K562 (cell line): Measurements from ENCODE around the gene RUVBL2. TPM values are rescaled to one million over a fixed set of nuclear protein-coding genes. Genes with fewer than 3 reads are reported as not detected.
A peak's percentile ranks its signal among the peaks of the same experiment; 100 is the strongest.
"Not testable (repeated sequence)": the region's sequence is repeated elsewhere in the genome, so short reads cannot be mapped to it uniquely, and the experiment has no call there.

ENCODE experiments used
- ADNP ChIP-seq: fragments of 200-800 bp; sonication (Bioruptor generic); IDR thresholded peaks from 2 replicates; pipeline ENCODE4 v1.6.1; 2016; ENCODE audit warnings: missing genetic modification characterization, missing compliant biosample characterization
- CREM ChIP-seq: IDR thresholded peaks from 2 replicates; pipeline ENCODE4 v1.6.1; 2014; ENCODE audit warnings: antibody characterized with exemption, low read depth
- CTBP1 ChIP-seq: fragments of 450-650 bp; IDR thresholded peaks from 2 replicates; pipeline ENCODE4 v1.6.1; 2016; ENCODE audit warnings: borderline replicate concordance
- ETV1 ChIP-seq: fragments of 450-650 bp; conservative IDR thresholded peaks from 2 replicates; pipeline ENCODE4 v1.6.1; 2016; ENCODE audit warnings: missing genetic modification characterization, control low read depth, low read depth, missing compliant biosample characterization
- LCOR ChIP-seq: sonication (generic); formaldehyde crosslinking; IDR thresholded peaks from 2 replicates; pipeline ENCODE4 v1.8.0; 2022; ENCODE audit warnings: mild to moderate bottlenecking, missing genetic modification reagents
- MYC ChIP-seq, 2 experiments: fragments of 250-450 bp in 1 of 2; sonication (Bioruptor Pico) in 1 of 2; IDR thresholded peaks; 2 replicates each; pipeline versions ENCODE4 v1.5.1 to v1.6.1; 2012 to 2021; ENCODE audit warnings: low read depth in 2 of 2, borderline replicate concordance in 1 of 2, improper control_type of control experiment in 1 of 2, low read length in 1 of 2, mild to moderate bottlenecking in 1 of 2, moderate library complexity in 1 of 2
- POLR2H ChIP-seq: IDR thresholded peaks from 2 replicates; pipeline ENCODE4 v1.6.1; 2016; ENCODE audit warnings: missing genetic modification characterization, low read depth, mild to moderate bottlenecking, control low read depth, missing compliant biosample characterization, moderate library complexity
- RB1 ChIP-seq: fragments of 450-650 bp; IDR thresholded peaks from 2 replicates; pipeline ENCODE4 v1.6.1; 2017; ENCODE audit warnings: low read depth, mild to moderate bottlenecking
- SRF ChIP-seq, 2 experiments: fragments of 250-450, 450-650 bp in 1 of 2; sonication (Bioruptor Pico) in 1 of 2; sonication (generic) in 1 of 2; formaldehyde crosslinking; IDR thresholded peaks; 2 replicates each; pipeline versions ENCODE4 v1.5.0 to v1.5.1; 2020 to 2022; ENCODE audit warnings: mild to moderate bottlenecking in 1 of 2, missing genetic modification reagents in 1 of 2
- polyA plus RNA-seq, 8 experiments: library from polyadenylated mRNA; depleted of rRNA in 4 of 8; stranded (reverse) in 5 of 8; unstranded in 3 of 8; fragments of >200 nt; fragmentation: Nextera tagmentation in 2 of 8; fragmentation: Illumina TruSeq in 1 of 8; extraction: Ambion mirVana in 2 of 8; extraction: Trizol in 1 of 8; gene quantifications; 2 replicates each; pipeline versions ENCODE4 v1.2.1 to v1.2.3, GENCODE V29; 2011 to 2014; ENCODE audit warnings: inconsistent platforms in 1 of 8, missing spikeins in 1 of 8
- total RNA-seq, 7 experiments: library from RNA; depleted of rRNA in 6 of 7; stranded (reverse); fragments of >200 nt in 6 of 7; fragmentation: Illumina TruSeq in 2 of 7; extraction: Trizol in 2 of 7; gene quantifications; 2 replicates each; pipeline versions ENCODE4 v1.2.1 to v1.2.3, GENCODE V29; 2011 to 2021; ENCODE audit warnings: low replicate concordance in 1 of 7
- TF ChIP-seq, protein P1 (sequence below): fragments of 250-450 bp; sonication (Bioruptor Pico); IDR thresholded peaks from 2 replicates; pipeline ENCODE4 v1.4.0; 2020
- TF ChIP-seq, protein P2 (sequence below): fragments of 450-650 bp; IDR thresholded peaks from 2 replicates; pipeline ENCODE4 v1.6.1; 2016; ENCODE audit warnings: mild to moderate bottlenecking, moderate library complexity
- TF ChIP-seq, protein P3 (sequence below): fragments of 450-650 bp; conservative IDR thresholded peaks from 2 replicates; pipeline ENCODE4 v1.6.1; 2016; ENCODE audit warnings: missing genetic modification characterization, low read depth, mild to moderate bottlenecking, control low read depth, missing compliant biosample characterization

RUVBL2 gene
- total and polyA plus RNA-seq, 9 of the 15 experiments (the other 6 are each of a cell fraction or from before 2014, with no cell fraction given): 71.4 to 453 (median 237) TPM

DNA sequence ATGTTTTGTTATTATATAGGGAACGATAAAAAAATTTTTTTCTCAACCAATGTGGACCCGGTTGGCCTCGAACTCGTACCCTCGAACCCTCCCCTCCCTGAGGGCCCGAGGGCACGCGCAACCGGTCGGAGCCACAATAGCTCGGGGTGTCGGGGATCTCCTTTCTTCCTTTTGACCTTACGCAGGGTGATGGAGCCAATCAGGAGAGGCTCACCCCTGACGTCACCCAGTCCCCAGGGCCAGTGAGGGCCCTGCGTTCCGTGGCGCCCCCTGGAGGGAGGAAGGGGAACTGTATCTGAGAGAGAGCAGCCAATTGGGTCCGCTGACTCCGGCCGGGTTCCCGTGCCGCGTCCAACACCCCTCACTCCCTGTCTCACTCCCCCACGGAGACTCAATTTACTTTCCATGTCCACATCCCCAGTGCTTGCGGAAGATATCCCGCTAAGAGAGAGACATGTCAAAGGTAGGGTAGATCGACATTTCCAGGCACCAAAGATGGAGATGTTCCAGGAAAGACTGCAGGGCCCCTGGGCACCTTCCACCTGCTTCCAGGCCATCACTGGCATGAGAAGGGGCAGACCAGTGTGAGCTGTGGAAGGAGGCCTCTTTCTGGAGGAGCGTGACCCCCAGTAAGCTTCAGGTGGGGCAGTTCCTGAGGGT lies 38.1 kb downstream of the RUVBL2 start, which contains the start of gene CGB2 (continued):
- TF ChIP-seq ETV1 (tag): 0 out of 2 replicates have a peak, but pooled peaks have one; percentile 16
- TF ChIP-seq, protein P1, sequence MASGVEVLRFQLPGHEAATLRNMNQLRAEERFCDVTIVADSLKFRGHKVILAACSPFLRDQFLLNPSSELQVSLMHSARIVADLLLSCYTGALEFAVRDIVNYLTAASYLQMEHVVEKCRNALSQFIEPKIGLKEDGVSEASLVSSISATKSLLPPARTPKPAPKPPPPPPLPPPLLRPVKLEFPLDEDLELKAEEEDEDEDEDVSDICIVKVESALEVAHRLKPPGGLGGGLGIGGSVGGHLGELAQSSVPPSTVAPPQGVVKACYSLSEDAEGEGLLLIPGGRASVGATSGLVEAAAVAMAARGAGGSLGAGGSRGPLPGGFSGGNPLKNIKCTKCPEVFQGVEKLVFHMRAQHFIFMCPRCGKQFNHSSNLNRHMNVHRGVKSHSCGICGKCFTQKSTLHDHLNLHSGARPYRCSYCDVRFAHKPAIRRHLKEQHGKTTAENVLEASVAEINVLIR (CRISPR knock-in tag): peak; percentile 81
- peak; percentile 82 for TF ChIP-seq RB1
- TF ChIP-seq, protein P2, sequence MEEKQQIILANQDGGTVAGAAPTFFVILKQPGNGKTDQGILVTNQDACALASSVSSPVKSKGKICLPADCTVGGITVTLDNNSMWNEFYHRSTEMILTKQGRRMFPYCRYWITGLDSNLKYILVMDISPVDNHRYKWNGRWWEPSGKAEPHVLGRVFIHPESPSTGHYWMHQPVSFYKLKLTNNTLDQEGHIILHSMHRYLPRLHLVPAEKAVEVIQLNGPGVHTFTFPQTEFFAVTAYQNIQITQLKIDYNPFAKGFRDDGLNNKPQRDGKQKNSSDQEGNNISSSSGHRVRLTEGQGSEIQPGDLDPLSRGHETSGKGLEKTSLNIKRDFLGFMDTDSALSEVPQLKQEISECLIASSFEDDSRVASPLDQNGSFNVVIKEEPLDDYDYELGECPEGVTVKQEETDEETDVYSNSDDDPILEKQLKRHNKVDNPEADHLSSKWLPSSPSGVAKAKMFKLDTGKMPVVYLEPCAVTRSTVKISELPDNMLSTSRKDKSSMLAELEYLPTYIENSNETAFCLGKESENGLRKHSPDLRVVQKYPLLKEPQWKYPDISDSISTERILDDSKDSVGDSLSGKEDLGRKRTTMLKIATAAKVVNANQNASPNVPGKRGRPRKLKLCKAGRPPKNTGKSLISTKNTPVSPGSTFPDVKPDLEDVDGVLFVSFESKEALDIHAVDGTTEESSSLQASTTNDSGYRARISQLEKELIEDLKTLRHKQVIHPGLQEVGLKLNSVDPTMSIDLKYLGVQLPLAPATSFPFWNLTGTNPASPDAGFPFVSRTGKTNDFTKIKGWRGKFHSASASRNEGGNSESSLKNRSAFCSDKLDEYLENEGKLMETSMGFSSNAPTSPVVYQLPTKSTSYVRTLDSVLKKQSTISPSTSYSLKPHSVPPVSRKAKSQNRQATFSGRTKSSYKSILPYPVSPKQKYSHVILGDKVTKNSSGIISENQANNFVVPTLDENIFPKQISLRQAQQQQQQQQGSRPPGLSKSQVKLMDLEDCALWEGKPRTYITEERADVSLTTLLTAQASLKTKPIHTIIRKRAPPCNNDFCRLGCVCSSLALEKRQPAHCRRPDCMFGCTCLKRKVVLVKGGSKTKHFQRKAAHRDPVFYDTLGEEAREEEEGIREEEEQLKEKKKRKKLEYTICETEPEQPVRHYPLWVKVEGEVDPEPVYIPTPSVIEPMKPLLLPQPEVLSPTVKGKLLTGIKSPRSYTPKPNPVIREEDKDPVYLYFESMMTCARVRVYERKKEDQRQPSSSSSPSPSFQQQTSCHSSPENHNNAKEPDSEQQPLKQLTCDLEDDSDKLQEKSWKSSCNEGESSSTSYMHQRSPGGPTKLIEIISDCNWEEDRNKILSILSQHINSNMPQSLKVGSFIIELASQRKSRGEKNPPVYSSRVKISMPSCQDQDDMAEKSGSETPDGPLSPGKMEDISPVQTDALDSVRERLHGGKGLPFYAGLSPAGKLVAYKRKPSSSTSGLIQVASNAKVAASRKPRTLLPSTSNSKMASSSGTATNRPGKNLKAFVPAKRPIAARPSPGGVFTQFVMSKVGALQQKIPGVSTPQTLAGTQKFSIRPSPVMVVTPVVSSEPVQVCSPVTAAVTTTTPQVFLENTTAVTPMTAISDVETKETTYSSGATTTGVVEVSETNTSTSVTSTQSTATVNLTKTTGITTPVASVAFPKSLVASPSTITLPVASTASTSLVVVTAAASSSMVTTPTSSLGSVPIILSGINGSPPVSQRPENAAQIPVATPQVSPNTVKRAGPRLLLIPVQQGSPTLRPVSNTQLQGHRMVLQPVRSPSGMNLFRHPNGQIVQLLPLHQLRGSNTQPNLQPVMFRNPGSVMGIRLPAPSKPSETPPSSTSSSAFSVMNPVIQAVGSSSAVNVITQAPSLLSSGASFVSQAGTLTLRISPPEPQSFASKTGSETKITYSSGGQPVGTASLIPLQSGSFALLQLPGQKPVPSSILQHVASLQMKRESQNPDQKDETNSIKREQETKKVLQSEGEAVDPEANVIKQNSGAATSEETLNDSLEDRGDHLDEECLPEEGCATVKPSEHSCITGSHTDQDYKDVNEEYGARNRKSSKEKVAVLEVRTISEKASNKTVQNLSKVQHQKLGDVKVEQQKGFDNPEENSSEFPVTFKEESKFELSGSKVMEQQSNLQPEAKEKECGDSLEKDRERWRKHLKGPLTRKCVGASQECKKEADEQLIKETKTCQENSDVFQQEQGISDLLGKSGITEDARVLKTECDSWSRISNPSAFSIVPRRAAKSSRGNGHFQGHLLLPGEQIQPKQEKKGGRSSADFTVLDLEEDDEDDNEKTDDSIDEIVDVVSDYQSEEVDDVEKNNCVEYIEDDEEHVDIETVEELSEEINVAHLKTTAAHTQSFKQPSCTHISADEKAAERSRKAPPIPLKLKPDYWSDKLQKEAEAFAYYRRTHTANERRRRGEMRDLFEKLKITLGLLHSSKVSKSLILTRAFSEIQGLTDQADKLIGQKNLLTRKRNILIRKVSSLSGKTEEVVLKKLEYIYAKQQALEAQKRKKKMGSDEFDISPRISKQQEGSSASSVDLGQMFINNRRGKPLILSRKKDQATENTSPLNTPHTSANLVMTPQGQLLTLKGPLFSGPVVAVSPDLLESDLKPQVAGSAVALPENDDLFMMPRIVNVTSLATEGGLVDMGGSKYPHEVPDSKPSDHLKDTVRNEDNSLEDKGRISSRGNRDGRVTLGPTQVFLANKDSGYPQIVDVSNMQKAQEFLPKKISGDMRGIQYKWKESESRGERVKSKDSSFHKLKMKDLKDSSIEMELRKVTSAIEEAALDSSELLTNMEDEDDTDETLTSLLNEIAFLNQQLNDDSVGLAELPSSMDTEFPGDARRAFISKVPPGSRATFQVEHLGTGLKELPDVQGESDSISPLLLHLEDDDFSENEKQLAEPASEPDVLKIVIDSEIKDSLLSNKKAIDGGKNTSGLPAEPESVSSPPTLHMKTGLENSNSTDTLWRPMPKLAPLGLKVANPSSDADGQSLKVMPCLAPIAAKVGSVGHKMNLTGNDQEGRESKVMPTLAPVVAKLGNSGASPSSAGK: peak; percentile 52
- TF ChIP-seq SRF (CRISPR knock-in tag; IDR thresholded peaks at IDR 0.05): 0 out of 4 replicates have a peak, but pooled peaks of 1 of the 2 experiments have one; percentile 15
- peak; percentile 91 for TF ChIP-seq CTBP1
- 0 out of 2 replicates have a peak, but pooled peaks have one; percentile 41 for TF ChIP-seq ADNP (tag)
- TF ChIP-seq, protein P3, sequence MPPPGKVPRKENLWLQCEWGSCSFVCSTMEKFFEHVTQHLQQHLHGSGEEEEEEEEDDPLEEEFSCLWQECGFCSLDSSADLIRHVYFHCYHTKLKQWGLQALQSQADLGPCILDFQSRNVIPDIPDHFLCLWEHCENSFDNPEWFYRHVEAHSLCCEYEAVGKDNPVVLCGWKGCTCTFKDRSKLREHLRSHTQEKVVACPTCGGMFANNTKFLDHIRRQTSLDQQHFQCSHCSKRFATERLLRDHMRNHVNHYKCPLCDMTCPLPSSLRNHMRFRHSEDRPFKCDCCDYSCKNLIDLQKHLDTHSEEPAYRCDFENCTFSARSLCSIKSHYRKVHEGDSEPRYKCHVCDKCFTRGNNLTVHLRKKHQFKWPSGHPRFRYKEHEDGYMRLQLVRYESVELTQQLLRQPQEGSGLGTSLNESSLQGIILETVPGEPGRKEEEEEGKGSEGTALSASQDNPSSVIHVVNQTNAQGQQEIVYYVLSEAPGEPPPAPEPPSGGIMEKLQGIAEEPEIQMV (tag): peak; percentile 64
- peak; percentile 99 for TF ChIP-seq POLR2H (tag)
- TF ChIP-seq CREM: peak; percentile 89
- TF ChIP-seq MYC (IDR thresholded peaks at IDR 0.05; ENCODE audit: low read depth, low read length): peak; percentile 33; the same call in 1 of the 2 replicates
- TF ChIP-seq MYC (CRISPR knock-in tag; IDR thresholded peaks at IDR 0.05; ENCODE audit: borderline replicate concordance, low read depth): not testable (repeated sequence)
- TF ChIP-seq LCOR (CRISPR knock-in tag): 0 out of 2 replicates have a peak, but pooled peaks have one; percentile 20
